Left kidney (tissue), 2 donors: Measurements from ENCODE around the gene WDR35. TPM values are rescaled to one million over a fixed set of nuclear protein-coding genes. Genes with fewer than 3 reads are reported as not detected.
A peak's percentile ranks its signal among the peaks of the same experiment; 100 is the strongest.

ENCODE experiments used
- DNase-seq: peaks from one replicate; pipeline ENCODE4 v3.0.0-alpha.2; 2013
- polyA plus RNA-seq: library from polyadenylated mRNA; unstranded; fragments of 120-200 nt; gene quantifications from one replicate; pipeline ENCODE4 v1.2.1, GENCODE V29; 2013; ENCODE audit not compliant: insufficient read length

WDR35 gene
- polyA plus RNA-seq, 1 donor: 43.1 TPM

GRCh38 chr2:19870792-19871191 is 119.1 kb downstream of the WDR35 start:
- DNase-seq: no peak

GRCh38 chr2:19868701-19869580 is 121.0 kb downstream of the WDR35 start:
- peak; percentile 66 for DNase-seq

- DNase-seq: no peak
Measured at GRCh38 chr2:19868224-19868623, 121.7 kb downstream of the WDR35 start.

GRCh38 chr2:19866771-19867170 is 123.1 kb downstream of the WDR35 start:
- DNase-seq: no peak

GRCh38 chr2:19865151-19865550 is 124.8 kb downstream of the WDR35 start:
- DNase-seq: no peak

GRCh38 chr2:19864381-19864780 is 125.5 kb downstream of the WDR35 start:
- DNase-seq: no peak

GRCh38 chr2:19863303-19864041 is 126.4 kb downstream of the WDR35 start:
- peak; percentile 45 for DNase-seq

- DNase-seq: no peak
Measured at GRCh38 chr2:19861813-19862212, 128.1 kb downstream of the WDR35 start.

Other genes with a start within 250 kb of the WDR35 start
- gene TTC32, start 88.1 kb downstream of the WDR35 start, polyA plus RNA-seq: 37.3 TPM
- 3.7 TPM for gene MATN3, start 22.6 kb upstream of the WDR35 start, polyA plus RNA-seq
- 421 TPM for gene LAPTM4A, start 61.5 kb upstream of the WDR35 start, polyA plus RNA-seq
- gene SDC1, start 235.0 kb upstream of the WDR35 start, polyA plus RNA-seq: 22.2 TPM